Spleen (tissue), 7 donors: Measurements from ENCODE around the gene CLEC11A.

ENCODE experiments used
- CTCF ChIP-seq, 11 experiments: fragments of 200-600 bp in 7 of 11; fragments of 450-650 bp in 4 of 11; sonication (generic) in 4 of 11; IDR thresholded peaks in 8 of 11; conservative IDR thresholded peaks in 3 of 11; 1 replicate in 7 of 11; 2 replicates in 4 of 11; pipeline versions ENCODE4 v1.4.0 to v1.8.0; 2016 to 2021; ENCODE audit warnings: antibody characterized with exemption in 11 of 11, inconsistent platforms in 4 of 11, mild to moderate bottlenecking in 1 of 11
- POLR2AphosphoS5 ChIP-seq, 3 donors: sonication (generic); formaldehyde crosslinking; IDR thresholded peaks; one replicate each; pipeline ENCODE4 v1.5.1; 2017; ENCODE audit warnings: antibody characterized with exemption in 3 of 3
- donor health status: DM: no; HTN: no; CAD: no; lungs with moderate emphysema.
- donor health status: DM: no; HTN: no; CAD: no.
- donor health status: DM: no; HTN: no; CAD: no.

DNA sequence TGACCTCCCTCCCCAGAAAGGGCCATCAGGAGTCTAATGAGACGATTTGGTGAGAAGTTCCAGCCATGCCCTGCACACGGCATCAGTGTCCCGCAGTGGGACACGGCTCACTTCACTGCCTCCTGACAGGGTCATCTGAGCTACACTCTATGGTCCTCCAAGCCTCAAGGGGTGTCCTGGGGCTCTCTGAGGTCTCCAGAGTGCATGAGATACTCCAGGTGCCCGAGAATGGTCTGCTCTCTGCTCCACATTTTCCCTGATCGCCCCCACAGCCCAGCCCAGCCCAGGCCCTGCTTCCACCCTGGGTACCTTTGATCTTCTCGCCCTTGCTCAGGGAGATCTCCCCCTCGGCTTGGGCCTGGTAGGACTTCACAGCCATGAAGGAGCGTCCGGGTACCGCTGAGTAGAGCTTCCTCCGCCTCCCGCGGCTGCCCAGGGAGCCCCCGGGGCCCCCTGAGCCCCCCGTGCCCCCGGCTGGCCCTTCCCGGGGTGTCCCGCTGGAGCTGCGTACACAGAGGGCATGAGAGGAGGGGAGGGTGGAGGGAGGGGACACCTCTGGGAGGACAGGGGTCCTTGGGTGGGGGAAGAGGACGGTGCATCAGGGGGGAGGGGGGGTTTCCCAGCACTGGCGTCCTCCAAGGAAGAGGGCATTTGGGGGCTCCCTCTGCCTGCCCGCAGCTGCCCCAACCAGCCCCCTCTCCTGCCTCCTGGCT lies 20.9 kb upstream of the CLEC11A start:
- TF ChIP-seq CTCF (IDR thresholded peaks at IDR 0.05 in 8 of 11, conservative IDR thresholded peaks at IDR 0.05 in 3 of 11), result no peak
- TF ChIP-seq POLR2AphosphoS5 (IDR thresholded peaks at IDR 0.05), result no peak
